ENCODE results near the gene FN3K. TPM values are rescaled to one million over a fixed set of nuclear protein-coding genes. Genes with fewer than 3 reads are reported as not detected.

The FN3K gene
- polyA plus RNA-seq, 3 donors: 0.15 TPM; not detected in 2

DNA sequence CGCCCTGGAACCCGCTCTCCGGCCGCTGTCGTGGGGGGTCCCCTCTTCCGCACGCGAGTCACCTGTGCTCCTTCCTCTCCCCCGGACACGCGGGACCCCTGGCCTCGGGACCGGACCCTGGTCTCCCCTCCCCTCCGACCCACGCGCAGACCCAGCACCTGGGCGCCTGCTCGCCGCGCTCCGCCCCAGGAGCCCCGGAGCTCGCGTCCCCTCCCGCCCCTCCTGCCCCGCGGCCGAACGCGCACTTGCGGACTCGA, 37.7 kb upstream of the FN3K start:
- no peak for DNase-seq
- Histone ChIP-seq H3K36me3 (replicated peaks in 1 of 2; ENCODE audit: control insufficient read depth in 1 of 2, insufficient read depth in 2 of 2, low read length in 2 of 2) (no peaks in the 10 kb centered on the region), H3K27ac (ENCODE audit: low read depth in 1 of 2, low read length in 2 of 2) (no peak overlapping the region), H3K4me2 (replicated peaks; ENCODE audit: extremely low read depth, low read length, poor library complexity, severe bottlenecking) (peak overlapping the region; percentile 74), H3K9ac (ENCODE audit: insufficient read depth, low read length, poor library complexity, severe bottlenecking) (peak overlapping the region; percentile 40), H3K4me3 (replicated peaks in 1 of 3; ENCODE audit: low read depth in 2 of 3, low read length in 3 of 3) (peak overlapping the region in 1 of 3 experiments; percentile 65), H2AFZ (ENCODE audit: insufficient read depth, low read depth, low read length, poor library complexity, severe bottlenecking) (peak overlapping the region; percentile 72), H3K27me3 (ENCODE audit: control insufficient read depth in 2 of 2, insufficient read depth in 2 of 2, low read length in 2 of 2) (peaks cover 9 to 20% of the 10 kb centered on the region in 2 donors), H3K79me2 (ENCODE audit: insufficient read depth, low read length) (no peaks in the 10 kb centered on the region), H4K20me1 (ENCODE audit: insufficient read depth, low read length) (no peaks in the 10 kb centered on the region), H3K4me1 (ENCODE audit: control insufficient read depth in 1 of 2, insufficient read depth in 2 of 2, low read length in 2 of 2) (peaks cover 13 to 20% of the 10 kb centered on the region in 2 donors), H3K9me3 (replicated peaks in 1 of 2; ENCODE audit: control insufficient read depth in 1 of 2, insufficient read depth in 1 of 2, low read length in 2 of 2) (peaks cover 9 to 17% of the 10 kb centered on the region in 2 donors)
- WGBS (ENCODE audit: insufficient coverage): under 1% methylated on average over 32 of the region's 32 CpGs
- Mint-ChIP-seq H3K4me1 (peaks cover 9% of the 10 kb centered on the region), H3K27ac (no peak overlapping the region), H3K9me3 (peaks cover 9 to 36% (median 27%) of the 10 kb centered on the region in 7 donors), H3K27me3 (ENCODE audit: low read depth in 3 of 3) (peaks cover 23 to 31% (median 28%) of the 10 kb centered on the region in 3 donors), H3K36me3 (peaks cover 0 to 6% of the 10 kb centered on the region in 2 donors), H3K4me3 (peak overlapping the region; percentile 55 to 78)
- intact Hi-C loops (cut with micrococcal nuclease): loop anchor here (2.0 to 10.0 kb wide), 4 partner anchors 49 to 243 kb away; partner anchors contain the start of genes WDR45B (in 2 of the 2), CYBC1 (in 1 of the 2), NARF (in 1 of the 2) and TBCD (in 1 of the 2)
- TF ChIP-seq, protein P1, sequence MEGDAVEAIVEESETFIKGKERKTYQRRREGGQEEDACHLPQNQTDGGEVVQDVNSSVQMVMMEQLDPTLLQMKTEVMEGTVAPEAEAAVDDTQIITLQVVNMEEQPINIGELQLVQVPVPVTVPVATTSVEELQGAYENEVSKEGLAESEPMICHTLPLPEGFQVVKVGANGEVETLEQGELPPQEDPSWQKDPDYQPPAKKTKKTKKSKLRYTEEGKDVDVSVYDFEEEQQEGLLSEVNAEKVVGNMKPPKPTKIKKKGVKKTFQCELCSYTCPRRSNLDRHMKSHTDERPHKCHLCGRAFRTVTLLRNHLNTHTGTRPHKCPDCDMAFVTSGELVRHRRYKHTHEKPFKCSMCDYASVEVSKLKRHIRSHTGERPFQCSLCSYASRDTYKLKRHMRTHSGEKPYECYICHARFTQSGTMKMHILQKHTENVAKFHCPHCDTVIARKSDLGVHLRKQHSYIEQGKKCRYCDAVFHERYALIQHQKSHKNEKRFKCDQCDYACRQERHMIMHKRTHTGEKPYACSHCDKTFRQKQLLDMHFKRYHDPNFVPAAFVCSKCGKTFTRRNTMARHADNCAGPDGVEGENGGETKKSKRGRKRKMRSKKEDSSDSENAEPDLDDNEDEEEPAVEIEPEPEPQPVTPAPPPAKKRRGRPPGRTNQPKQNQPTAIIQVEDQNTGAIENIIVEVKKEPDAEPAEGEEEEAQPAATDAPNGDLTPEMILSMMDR (IDR thresholded peaks at IDR 0.05): no peak

DNA sequence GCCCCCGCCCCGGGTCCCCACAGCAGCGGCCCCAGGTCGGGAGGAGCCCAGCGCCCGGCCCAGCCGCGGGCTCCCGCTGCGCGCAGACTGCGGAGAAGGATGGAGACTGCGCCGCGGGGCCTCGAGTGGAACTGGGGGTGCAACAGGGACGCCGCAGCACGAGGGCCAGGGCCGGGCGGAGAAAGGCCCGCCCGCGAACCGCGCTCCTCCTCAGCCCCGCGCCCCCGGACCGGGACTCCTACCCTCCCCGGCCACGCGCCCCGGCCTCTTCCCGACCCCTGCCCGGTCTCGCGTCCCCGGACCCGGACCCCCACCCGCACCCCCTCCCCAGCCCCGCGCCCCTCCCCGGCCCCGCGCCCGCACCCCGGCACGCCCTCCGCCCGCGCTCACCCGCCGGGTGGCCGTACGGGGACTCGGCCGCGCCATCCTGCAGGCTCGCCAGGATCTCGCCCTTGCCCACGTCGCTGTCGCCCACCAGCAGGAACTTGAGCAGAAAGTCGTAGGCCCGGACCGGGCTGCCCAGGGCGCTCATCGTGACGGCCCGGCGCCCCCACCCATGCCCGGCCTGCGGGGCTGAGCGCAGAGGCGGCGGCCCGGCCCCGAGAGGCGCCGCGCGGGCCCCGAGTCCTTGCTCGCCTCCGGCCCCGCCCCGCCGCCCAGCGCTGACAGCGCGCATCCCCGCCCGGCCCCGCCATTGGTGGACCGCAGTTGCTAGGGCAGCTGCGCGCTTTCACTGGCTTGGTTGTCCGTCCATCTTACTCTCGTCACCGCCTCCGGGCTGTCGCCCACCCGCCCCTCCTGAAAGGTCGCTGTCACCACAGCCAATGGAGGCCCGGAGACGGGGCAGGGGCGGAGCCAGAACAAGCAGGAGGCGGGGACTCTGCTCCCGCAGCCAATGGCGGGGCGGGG, 37.1 kb upstream of the FN3K start, which contains the start of gene RAB40B:
Gene RAB40B, minus strand, starts transcription at position 634 of the 909 bp plus-strand sequence. Its CDS starts 102 bp downstream, at position 532.
- DNase-seq: peak; percentile 98
- Histone ChIP-seq H3K4me2 (replicated peaks; ENCODE audit: extremely low read depth, low read length, poor library complexity, severe bottlenecking) (peak within 1 kb of the TSS; percentile 86), H4K20me1 (ENCODE audit: insufficient read depth, low read length) (no peaks in the 10 kb centered on the region), H3K9ac (ENCODE audit: insufficient read depth, low read length, poor library complexity, severe bottlenecking) (peak within 1 kb of the TSS; percentile 40), H3K36me3 (replicated peaks in 1 of 2; ENCODE audit: control insufficient read depth in 1 of 2, insufficient read depth in 2 of 2, low read length in 2 of 2) (no peaks in the 10 kb centered on the region), H3K27ac (ENCODE audit: low read depth in 1 of 2, low read length in 2 of 2) (no peak within 1 kb of the TSS), H3K79me2 (ENCODE audit: insufficient read depth, low read length) (no peaks in the 10 kb centered on the region), H3K4me3 (replicated peaks in 1 of 3; ENCODE audit: low read depth in 2 of 3, low read length in 3 of 3) (peak within 1 kb of the TSS; percentile 32 to 73 (median 48)), H3K4me1 (ENCODE audit: control insufficient read depth in 1 of 2, insufficient read depth in 2 of 2, low read length in 2 of 2) (peaks cover 13 to 20% of the 10 kb centered on the region in 2 donors), H3K9me3 (replicated peaks in 1 of 2; ENCODE audit: control insufficient read depth in 1 of 2, insufficient read depth in 1 of 2, low read length in 2 of 2) (peaks cover 9 to 17% of the 10 kb centered on the region in 2 donors), H2AFZ (ENCODE audit: insufficient read depth, low read depth, low read length, poor library complexity, severe bottlenecking) (peak within 1 kb of the TSS; percentile 78), H3K27me3 (ENCODE audit: control insufficient read depth in 2 of 2, insufficient read depth in 2 of 2, low read length in 2 of 2) (peaks cover 9 to 20% of the 10 kb centered on the region in 2 donors)
- H3K9me3 Mint-ChIP-seq: peaks cover 9 to 35% (median 27%) of the 10 kb centered on the region in 7 donors
- intact Hi-C loops (cut with micrococcal nuclease): loop anchor here (2.0 to 10.0 kb wide), 4 partner anchors 50 to 244 kb away; partner anchors contain the start of genes WDR45B (in 2 of the 2), CYBC1 (in 1 of the 2), NARF (in 1 of the 2) and TBCD (in 1 of the 2)
- H3K4me3 Mint-ChIP-seq: peak within 1 kb of the TSS; percentile 75 to 92
- under 1% methylated on average over 93 of the region's 112 CpGs for WGBS (ENCODE audit: insufficient coverage)
- TF ChIP-seq, protein P1 (IDR thresholded peaks at IDR 0.05): no peak
- H3K27me3 Mint-ChIP-seq (ENCODE audit: low read depth in 3 of 3): peaks cover 23 to 31% (median 28%) of the 10 kb centered on the region in 3 donors
- H3K4me1 Mint-ChIP-seq: peaks cover 9% of the 10 kb centered on the region
- peaks cover 0 to 6% of the 10 kb centered on the region in 2 donors for H3K36me3 Mint-ChIP-seq
- peak within 1 kb of the TSS in 3 of 7 donors; percentile 26 to 78 (median 70) for H3K27ac Mint-ChIP-seq
